K562 (cell line): ENCODE results near the gene C3orf70. TPM values are rescaled to one million over a fixed set of nuclear protein-coding genes. Genes with fewer than 3 reads are reported as not detected.

Source experiments
- ATAC-seq: fragments of 200-7000 bp; cut with Tn5 transposase; 3 replicates; pipeline ENCODE4 v1.9.1; 2020; ENCODE audit warnings: moderate library complexity
- BruUV-seq: library from RNA; stranded (reverse); fragments of 400-500 nt; replicated peaks from 2 replicates; lab custom pipeline; 2021; lab: Mats Ljungman, UMichigan
- CTCF ChIA-PET: fragments of 300-600 bp; formaldehyde crosslinking; extraction: SDS; loops from one replicate; lab custom pipeline; 2021; ENCODE audit warnings: low intra/inter-chr PET ratio; lab: Yijun Ruan, JAX
- POLR2A ChIA-PET: fragments of 300-600, 350-650 bp; sonication (Branson Sonifier 250); formaldehyde crosslinking; extraction: SDS; loops from one replicate; lab custom pipeline; 2021; ENCODE audit warnings: antibody characterized with exemption, inconsistent platforms; lab: Yijun Ruan, JAX
- DNase-seq, 4 experiments: peaks; one replicate each; pipeline versions ENCODE4 v3.0.0 to v3.0.0-alpha.2; 2011 to 2018; ENCODE audit warnings: low spot score in 3 of 4, mixed read lengths in 3 of 4; ENCODE audit errors: extremely low read depth in 1 of 4
- FAIRE-seq: peaks from 2 replicates; lab custom pipeline; 2011; peaks lifted over from hg19 to GRCh38; lab: Jason Lieb, UNC
- H2AFZ ChIP-seq: 2 replicates; pipeline ENCODE4 v1.6.0; 2011; ENCODE audit warnings: low read depth, low read length, control low read depth, inconsistent platforms
- H3K27ac ChIP-seq: fragments of 200-600 bp; 3 replicates; pipeline ENCODE4 v1.8.0; 2011; ENCODE audit warnings: low read depth, mild to moderate bottlenecking, control low read depth, inconsistent platforms, low read length, moderate library complexity, mixed read lengths; ENCODE audit errors: extremely low read depth
- H3K27me3 ChIP-seq, 2 experiments: fragments of 300-600 bp in 1 of 2; 2 replicates in 1 of 2; 3 replicates in 1 of 2; pipeline versions ENCODE4 v1.6.0 to v1.8.0; 2011; ENCODE audit warnings: inconsistent platforms in 2 of 2, low read length in 2 of 2, mild to moderate bottlenecking in 1 of 2, mixed read lengths in 1 of 2, moderate library complexity in 1 of 2; ENCODE audit not compliant: control insufficient read depth in 2 of 2, insufficient read depth in 2 of 2
- H3K36me3 ChIP-seq: fragments of 300-600 bp; 3 replicates; pipeline ENCODE4 v1.8.0; 2011; ENCODE audit warnings: mild to moderate bottlenecking, low read length, inconsistent platforms; ENCODE audit not compliant: control insufficient read depth, insufficient read depth
- H3K4me1 ChIP-seq, 2 experiments: fragments of 200-600 bp in 1 of 2; replicated peaks in 1 of 2; 2 replicates in 1 of 2; 3 replicates in 1 of 2; pipeline versions ENCODE4 v1.5.1 to v1.8.0; 2011; ENCODE audit warnings: inconsistent platforms in 2 of 2, low read length in 2 of 2, mild to moderate bottlenecking in 1 of 2, mixed read lengths in 1 of 2, moderate library complexity in 1 of 2; ENCODE audit not compliant: control insufficient read depth in 2 of 2, insufficient read depth in 2 of 2
- H3K4me2 ChIP-seq: 2 replicates; pipeline ENCODE4 v1.6.1; 2011; ENCODE audit warnings: low read length, control low read depth, inconsistent platforms, mixed read lengths; ENCODE audit not compliant: insufficient read depth
- H3K4me3 ChIP-seq: fragments of 200-600 bp; sonication (generic), shearing (Covaris generic); 2 replicates; pipeline ENCODE4 v1.5.1; 2016; ENCODE audit warnings: control low read depth, inconsistent platforms
- H3K79me2 ChIP-seq: fragments of 200-600 bp; 3 replicates; pipeline ENCODE4 v1.8.0; 2011; ENCODE audit warnings: low read length, inconsistent platforms; ENCODE audit not compliant: control insufficient read depth, insufficient read depth
- H3K9ac ChIP-seq, 2 experiments: 2 replicates each; pipeline versions ENCODE4 v1.6.0 to v1.6.1; 2011; ENCODE audit warnings: low read depth in 2 of 2, low read length in 2 of 2, control low read depth in 1 of 2, inconsistent platforms in 1 of 2, mild to moderate bottlenecking in 1 of 2, mixed read lengths in 1 of 2; ENCODE audit not compliant: insufficient read depth in 1 of 2
- H3K9me1 ChIP-seq: one replicate; pipeline ENCODE4 v1.6.0; 2011; ENCODE audit warnings: inconsistent platforms, mild to moderate bottlenecking, low read length, moderate library complexity; ENCODE audit not compliant: control insufficient read depth, insufficient read depth
- H3K9me3 ChIP-seq: replicated peaks from 2 replicates; pipeline ENCODE4 v1.5.1; 2011; ENCODE audit warnings: low read depth, low read length, inconsistent platforms; ENCODE audit not compliant: control insufficient read depth, insufficient read depth
- H4K20me1 ChIP-seq: replicated peaks from 2 replicates; pipeline ENCODE4 v1.6.1; 2011; ENCODE audit warnings: low read length, inconsistent platforms, mixed read lengths; ENCODE audit not compliant: control insufficient read depth, insufficient read depth
- CBFA2T2 ChIP-seq: fragments of 450-650 bp; conservative IDR thresholded peaks from 2 replicates; pipeline ENCODE4 v1.6.1; 2017; ENCODE audit warnings: mild to moderate bottlenecking
- MEIS2 ChIP-seq: fragments of 450-650 bp; IDR thresholded peaks from 2 replicates; pipeline ENCODE4 v1.6.1; 2014; ENCODE audit warnings: mild to moderate bottlenecking; ENCODE audit not compliant: partially characterized antibody
- NCOA4 ChIP-seq: fragments of 450-650 bp; IDR thresholded peaks from 2 replicates; pipeline ENCODE4 v1.6.1; 2018; ENCODE audit warnings: mild to moderate bottlenecking; ENCODE audit not compliant: partially characterized antibody
- NCOR1 ChIP-seq: fragments of 450-650 bp; IDR thresholded peaks from 2 replicates; pipeline ENCODE4 v1.6.1; 2016; ENCODE audit warnings: mild to moderate bottlenecking, moderate library complexity
- NR4A1 ChIP-seq, 2 experiments: fragments of 250-450 bp in 1 of 2; fragments of 450-650 bp in 1 of 2; sonication (Bioruptor Pico) in 1 of 2; IDR thresholded peaks; 2 replicates each; pipeline versions ENCODE4 v1.4.0 to v1.6.1; 2016 to 2020; ENCODE audit warnings: mild to moderate bottlenecking in 2 of 2, missing compliant biosample characterization in 1 of 2, missing genetic modification characterization in 1 of 2, moderate library complexity in 1 of 2
- SMAD2 ChIP-seq: fragments of 150-350 bp; IDR thresholded peaks from 2 replicates; pipeline ENCODE4 v1.6.1; 2014; ENCODE audit warnings: low read depth, mild to moderate bottlenecking, low read length
- STAT5A ChIP-seq: IDR thresholded peaks from 2 replicates; pipeline ENCODE4 v1.6.1; 2012; ENCODE audit warnings: low read length, inconsistent platforms, borderline replicate concordance
- TAL1 ChIP-seq: fragments of 450-650 bp; IDR thresholded peaks from 2 replicates; pipeline ENCODE4 v1.6.1; 2016; ENCODE audit warnings: mild to moderate bottlenecking
- TCF3 ChIP-seq: sonication (generic); formaldehyde crosslinking; IDR thresholded peaks from 2 replicates; pipeline ENCODE4 v1.4.0; 2020; ENCODE audit warnings: mild to moderate bottlenecking, missing genetic modification reagents
- ZBTB7A ChIP-seq: IDR thresholded peaks from 2 replicates; pipeline ENCODE4 v1.6.1; 2011; ENCODE audit warnings: low read depth, mild to moderate bottlenecking, low read length, moderate library complexity, borderline replicate concordance; ENCODE audit not compliant: control insufficient read depth
- ZKSCAN8 ChIP-seq: fragments of 200-800 bp; sonication (Bioruptor generic); IDR thresholded peaks from 2 replicates; pipeline ENCODE4 v1.6.1; 2016; ENCODE audit warnings: missing genetic modification characterization, missing compliant biosample characterization
- ZNF224 ChIP-seq: sonication (generic); formaldehyde crosslinking; IDR thresholded peaks from 2 replicates; pipeline ENCODE4 v1.8.0; 2022; ENCODE audit warnings: mild to moderate bottlenecking, missing genetic modification reagents
- ZNF586 ChIP-seq: fragments of 450-650 bp; formaldehyde crosslinking; conservative IDR thresholded peaks from 2 replicates; pipeline ENCODE4 v1.4.0; 2020; ENCODE audit warnings: mild to moderate bottlenecking, moderate library complexity
- WGBS: fragments of 100-300 bp; shearing (Covaris generic); methylation state at CpG from one replicate; pipeline ENCODE4 v1.1.6; 2016; ENCODE audit warnings: low coverage, mixed read lengths; ENCODE audit not compliant: insufficient coverage; ENCODE audit errors: missing lambda C conversion rate; 5-methylcytosine and 5-hydroxymethylcytosine counted together
- in situ Hi-C: fragments of 300-500 bp; cut with MboI; formaldehyde crosslinking; loops from 4 replicates; pipeline ENCODE4 v1.15.0; 2018; ENCODE audit warnings: inconsistent platforms, mixed read lengths
- intact Hi-C: fragments of 100-400 bp; cut with micrococcal nuclease; formaldehyde crosslinking; loops from 2 replicates; pipeline ENCODE4 v1.14.2; 2022
- polyA plus RNA-seq, 8 experiments: library from polyadenylated mRNA; depleted of rRNA in 4 of 8; stranded (reverse) in 5 of 8; unstranded in 3 of 8; fragments of >200 nt; fragmentation: Nextera tagmentation in 2 of 8; fragmentation: Illumina TruSeq in 1 of 8; extraction: Ambion mirVana in 2 of 8; extraction: Trizol in 1 of 8; gene quantifications; 2 replicates each; pipeline versions ENCODE4 v1.2.1 to v1.2.3, GENCODE V29; 2011 to 2014; ENCODE audit warnings: inconsistent platforms in 1 of 8, missing spikeins in 1 of 8
- total RNA-seq, 7 experiments: library from RNA; depleted of rRNA in 6 of 7; stranded (reverse); fragments of >200 nt in 6 of 7; fragmentation: Illumina TruSeq in 2 of 7; extraction: Trizol in 2 of 7; gene quantifications; 2 replicates each; pipeline versions ENCODE4 v1.2.1 to v1.2.3, GENCODE V29; 2011 to 2021; ENCODE audit warnings: low replicate concordance in 1 of 7
- TF ChIP-seq, protein P1 (sequence below): fragments of 250-450 bp; sonication (Bioruptor Pico); IDR thresholded peaks from 2 replicates; pipeline ENCODE4 v1.4.0; 2020
- TF ChIP-seq, protein P2 (sequence below): fragments of 450-650 bp; IDR thresholded peaks from 2 replicates; pipeline ENCODE4 v1.6.1; 2016
- TF ChIP-seq, protein P3 (sequence below): fragments of 250-450 bp; sonication (Bioruptor Pico); IDR thresholded peaks from 2 replicates; pipeline ENCODE4 v1.5.1; 2021; ENCODE audit warnings: mild to moderate bottlenecking

The C3orf70 gene
- total and polyA plus RNA-seq, 9 of the 15 experiments (the other 6 are each of a cell fraction or from before 2014, with no cell fraction given), result 0.01 to 0.04 (median 0.03) TPM; not detected in 6

DNA sequence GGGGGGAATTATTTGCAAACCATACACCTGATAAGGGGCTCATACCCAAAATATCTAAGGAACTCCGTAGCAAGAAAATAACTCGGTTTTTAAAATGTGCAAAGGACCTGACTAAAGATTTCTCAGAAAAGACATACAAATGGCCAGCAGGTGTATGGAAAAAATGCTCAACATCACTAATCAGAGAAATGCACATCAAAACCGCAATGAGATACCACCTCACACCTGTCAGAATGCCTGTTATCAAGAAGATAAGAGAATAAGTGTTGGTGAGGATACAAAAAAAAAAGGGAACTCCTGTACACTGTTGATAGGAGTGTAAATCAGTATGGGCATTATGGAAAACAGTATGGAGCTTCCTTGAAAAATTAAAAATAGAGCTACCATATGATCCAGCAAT lies 89.4 kb downstream of the C3orf70 start:
- no peak overlapping the region for H3K27ac ChIP-seq
- in situ Hi-C loops, result no loop called here
- POLR2A ChIA-PET, result no interaction called here
- TF ChIP-seq NR4A1 (CRISPR knock-in tag; IDR thresholded peaks at IDR 0.05) (no peak), NR4A1 (tag; IDR thresholded peaks at IDR 0.05) (no peak), STAT5A (no peak), TAL1 (peak; percentile 51), NCOA4 (no peak), ZKSCAN8 (no peak), CBFA2T2 (peak; percentile 59), TCF3 (CRISPR knock-in tag) (peak; percentile 50), ZBTB7A (no peak), MEIS2 (peak; percentile 11), ZNF224 (CRISPR knock-in tag) (no peak), NCOR1 (0 out of 2 replicates have a peak, but pooled peaks have one; percentile 8), ZNF586 (CRISPR knock-in tag) (no peak), SMAD2 (no peak)
- TF ChIP-seq, protein P1, sequence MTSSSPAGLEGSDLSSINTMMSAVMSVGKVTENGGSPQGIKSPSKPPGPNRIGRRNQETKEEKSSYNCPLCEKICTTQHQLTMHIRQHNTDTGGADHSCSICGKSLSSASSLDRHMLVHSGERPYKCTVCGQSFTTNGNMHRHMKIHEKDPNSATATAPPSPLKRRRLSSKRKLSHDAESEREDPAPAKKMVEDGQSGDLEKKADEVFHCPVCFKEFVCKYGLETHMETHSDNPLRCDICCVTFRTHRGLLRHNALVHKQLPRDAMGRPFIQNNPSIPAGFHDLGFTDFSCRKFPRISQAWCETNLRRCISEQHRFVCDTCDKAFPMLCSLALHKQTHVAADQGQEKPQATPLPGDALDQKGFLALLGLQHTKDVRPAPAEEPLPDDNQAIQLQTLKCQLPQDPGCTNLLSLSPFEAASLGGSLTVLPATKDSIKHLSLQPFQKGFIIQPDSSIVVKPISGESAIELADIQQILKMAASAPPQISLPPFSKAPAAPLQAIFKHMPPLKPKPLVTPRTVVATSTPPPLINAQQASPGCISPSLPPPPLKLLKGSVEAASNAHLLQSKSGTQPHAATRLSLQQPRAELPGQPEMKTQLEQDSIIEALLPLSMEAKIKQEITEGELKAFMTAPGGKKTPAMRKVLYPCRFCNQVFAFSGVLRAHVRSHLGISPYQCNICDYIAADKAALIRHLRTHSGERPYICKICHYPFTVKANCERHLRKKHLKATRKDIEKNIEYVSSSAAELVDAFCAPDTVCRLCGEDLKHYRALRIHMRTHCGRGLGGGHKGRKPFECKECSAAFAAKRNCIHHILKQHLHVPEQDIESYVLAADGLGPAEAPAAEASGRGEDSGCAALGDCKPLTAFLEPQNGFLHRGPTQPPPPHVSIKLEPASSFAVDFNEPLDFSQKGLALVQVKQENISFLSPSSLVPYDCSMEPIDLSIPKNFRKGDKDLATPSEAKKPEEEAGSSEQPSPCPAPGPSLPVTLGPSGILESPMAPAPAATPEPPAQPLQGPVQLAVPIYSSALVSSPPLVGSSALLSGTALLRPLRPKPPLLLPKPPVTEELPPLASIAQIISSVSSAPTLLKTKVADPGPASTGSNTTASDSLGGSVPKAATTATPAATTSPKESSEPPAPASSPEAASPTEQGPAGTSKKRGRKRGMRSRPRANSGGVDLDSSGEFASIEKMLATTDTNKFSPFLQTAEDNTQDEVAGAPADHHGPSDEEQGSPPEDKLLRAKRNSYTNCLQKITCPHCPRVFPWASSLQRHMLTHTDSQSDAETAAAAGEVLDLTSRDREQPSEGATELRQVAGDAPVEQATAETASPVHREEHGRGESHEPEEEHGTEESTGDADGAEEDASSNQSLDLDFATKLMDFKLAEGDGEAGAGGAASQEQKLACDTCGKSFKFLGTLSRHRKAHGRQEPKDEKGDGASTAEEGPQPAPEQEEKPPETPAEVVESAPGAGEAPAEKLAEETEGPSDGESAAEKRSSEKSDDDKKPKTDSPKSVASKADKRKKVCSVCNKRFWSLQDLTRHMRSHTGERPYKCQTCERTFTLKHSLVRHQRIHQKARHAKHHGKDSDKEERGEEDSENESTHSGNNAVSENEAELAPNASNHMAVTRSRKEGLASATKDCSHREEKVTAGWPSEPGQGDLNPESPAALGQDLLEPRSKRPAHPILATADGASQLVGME (CRISPR knock-in tag), result no peak
- TF ChIP-seq, protein P2, sequence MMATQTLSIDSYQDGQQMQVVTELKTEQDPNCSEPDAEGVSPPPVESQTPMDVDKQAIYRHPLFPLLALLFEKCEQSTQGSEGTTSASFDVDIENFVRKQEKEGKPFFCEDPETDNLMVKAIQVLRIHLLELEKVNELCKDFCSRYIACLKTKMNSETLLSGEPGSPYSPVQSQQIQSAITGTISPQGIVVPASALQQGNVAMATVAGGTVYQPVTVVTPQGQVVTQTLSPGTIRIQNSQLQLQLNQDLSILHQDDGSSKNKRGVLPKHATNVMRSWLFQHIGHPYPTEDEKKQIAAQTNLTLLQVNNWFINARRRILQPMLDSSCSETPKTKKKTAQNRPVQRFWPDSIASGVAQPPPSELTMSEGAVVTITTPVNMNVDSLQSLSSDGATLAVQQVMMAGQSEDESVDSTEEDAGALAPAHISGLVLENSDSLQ, result no peak
- TF ChIP-seq, protein P3, sequence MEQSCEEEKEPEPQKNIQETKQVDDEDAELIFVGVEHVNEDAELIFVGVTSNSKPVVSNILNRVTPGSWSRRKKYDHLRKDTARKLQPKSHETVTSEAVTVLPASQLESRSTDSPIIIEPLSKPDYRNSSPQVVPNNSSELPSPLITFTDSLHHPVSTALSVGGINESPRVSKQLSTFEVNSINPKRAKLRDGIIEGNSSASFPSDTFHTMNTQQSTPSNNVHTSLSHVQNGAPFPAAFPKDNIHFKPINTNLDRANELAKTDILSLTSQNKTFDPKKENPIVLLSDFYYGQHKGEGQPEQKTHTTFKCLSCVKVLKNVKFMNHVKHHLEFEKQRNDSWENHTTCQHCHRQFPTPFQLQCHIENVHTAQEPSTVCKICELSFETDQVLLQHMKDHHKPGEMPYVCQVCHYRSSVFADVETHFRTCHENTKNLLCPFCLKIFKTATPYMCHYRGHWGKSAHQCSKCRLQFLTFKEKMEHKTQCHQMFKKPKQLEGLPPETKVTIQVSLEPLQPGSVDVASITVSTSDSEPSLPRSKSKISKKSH (CRISPR knock-in tag), result no peak

More for the DNA sequence above, 89.4 kb downstream of the C3orf70 start:
- no peaks in the 10 kb centered on the region for H3K9me1 ChIP-seq
- ATAC-seq (no peak), FAIRE-seq (no peak), DNase-seq (no peak)
- no peaks in the 10 kb centered on the region for H3K79me2 ChIP-seq
- no peak overlapping the region for H2AFZ ChIP-seq
- H3K4me2 ChIP-seq, result no peak overlapping the region
- no peak overlapping the region for H3K9ac ChIP-seq
- H3K4me1 ChIP-seq, result no peaks in the 10 kb centered on the region
- intact Hi-C loops, result no loop called here
- H3K36me3 ChIP-seq, result no peaks in the 10 kb centered on the region
- no peak overlapping the region for H3K4me3 ChIP-seq
- no peaks in the 10 kb centered on the region for H4K20me1 ChIP-seq
- H3K27me3 ChIP-seq, result peaks cover 0 to 12% of the 10 kb centered on the region in 2 experiments; a peak in 2 of 5 replicates
- CTCF ChIA-PET, result no interaction called here
- no peaks in the 10 kb centered on the region for H3K9me3 ChIP-seq
- BruUV-seq, result no TSS peak
- 2% methylated on average over 3 of the region's 3 CpGs for WGBS
